Measurements from ENCODE around the gene MMP17.
"Not testable (repeated sequence)": the region's sequence is repeated elsewhere in the genome, so short reads cannot be mapped to it uniquely, and the experiment has no call there.

The MMP17 gene

DNA sequence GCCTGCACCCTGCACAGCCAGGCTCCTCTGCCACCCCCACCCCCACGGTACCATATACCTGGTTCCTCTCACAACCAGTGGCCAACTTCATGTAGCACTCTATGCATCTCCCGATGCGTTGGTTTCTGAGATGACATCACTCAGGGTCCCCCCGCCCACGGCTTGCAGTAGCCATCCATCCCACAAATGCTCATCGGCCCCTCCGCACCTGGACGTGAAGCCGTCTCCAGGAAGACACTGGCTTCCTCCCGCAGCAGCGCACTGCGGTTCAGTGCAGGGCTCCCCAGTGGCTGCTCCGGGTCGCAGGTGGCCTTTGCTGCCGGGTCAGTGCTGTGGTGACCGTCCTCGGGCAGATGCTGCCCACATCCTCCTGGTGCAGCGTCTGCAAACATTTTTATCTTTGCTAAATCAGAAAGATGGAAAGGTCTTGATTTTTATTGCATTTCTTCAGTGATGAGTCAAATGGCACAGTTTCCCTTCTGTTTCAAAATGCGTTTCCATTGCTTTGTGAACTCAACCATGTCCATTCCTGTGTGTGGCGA lies 27.5 kb upstream of the MMP17 start:
- DNase-seq = no peak

DNA sequence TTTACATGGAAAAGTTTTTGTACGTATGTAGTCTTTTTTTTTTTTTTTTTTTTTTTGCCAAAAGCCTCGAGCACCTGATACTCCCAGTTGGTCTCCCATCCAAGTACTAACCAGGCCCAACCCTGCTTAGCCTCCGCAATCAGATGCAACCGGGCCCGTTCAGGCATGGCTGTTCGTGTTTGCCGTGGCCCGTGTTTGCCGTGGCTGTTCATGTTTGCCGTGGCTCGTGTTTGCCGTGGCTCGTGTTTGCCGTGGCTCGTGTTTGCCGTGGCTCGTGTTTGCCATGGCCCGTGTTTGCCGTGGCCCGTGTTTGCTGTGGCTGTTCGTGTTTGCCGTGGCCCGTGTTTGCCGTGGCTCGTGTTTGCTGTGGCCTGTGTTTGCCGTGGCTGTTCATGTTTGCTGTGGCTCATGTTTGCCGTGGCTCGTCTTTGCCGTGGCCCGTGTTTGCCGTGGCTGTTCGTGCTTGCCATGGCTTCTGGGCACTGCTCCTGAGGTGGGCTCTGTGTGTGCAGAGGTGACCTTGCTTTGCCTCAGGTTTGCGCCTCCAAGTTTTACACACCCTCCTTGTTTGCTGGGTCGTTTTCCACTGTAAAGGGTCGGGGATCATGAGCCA lies 26.8 kb upstream of the MMP17 start:
- DNase-seq = no peak

DNA sequence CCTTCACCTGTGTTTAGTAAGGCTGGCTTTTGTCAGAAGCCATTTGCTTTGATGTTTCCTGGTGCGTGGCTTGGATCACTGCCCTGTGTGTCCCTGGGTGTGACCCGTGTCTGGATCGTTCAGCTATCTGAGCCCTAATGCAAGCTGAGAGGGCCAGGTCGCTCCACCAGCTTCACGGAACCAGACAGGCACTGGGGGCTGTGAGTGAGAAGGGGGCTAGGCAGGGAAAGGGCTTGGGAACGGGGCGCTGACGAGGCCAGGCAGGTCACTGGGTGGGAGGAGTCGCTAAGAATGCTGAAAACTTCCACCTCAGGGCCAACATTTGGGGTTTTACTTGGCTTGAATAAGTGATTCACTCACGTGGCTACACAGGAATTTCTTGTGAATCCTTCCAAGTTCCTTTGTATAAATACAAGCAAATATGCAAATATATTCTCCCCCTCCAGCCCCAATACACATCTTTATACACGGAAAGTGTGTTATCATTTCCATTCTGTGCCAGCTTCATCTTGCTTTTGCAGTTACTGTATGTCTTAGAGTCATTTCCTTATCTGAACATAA lies 24.2 kb upstream of the MMP17 start:
- no peak for DNase-seq

DNA sequence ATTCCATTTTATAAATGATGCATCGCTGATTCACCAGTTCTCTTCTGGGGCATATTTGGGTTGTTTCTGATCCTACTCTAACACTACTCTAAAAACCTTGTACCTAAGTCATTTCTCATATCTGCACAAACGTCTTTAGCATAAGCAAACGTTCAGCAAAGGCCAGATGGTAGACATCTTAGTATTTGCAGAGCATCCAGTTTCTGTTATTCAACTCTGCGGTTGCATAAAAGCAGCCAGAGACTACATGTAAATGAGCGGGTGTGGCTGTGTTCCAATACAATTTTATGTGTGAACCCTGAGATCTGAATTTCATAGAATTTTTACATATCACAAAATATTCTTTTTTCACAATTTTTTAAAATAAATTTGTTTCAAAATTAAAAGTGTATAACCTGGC lies 22.8 kb upstream of the MMP17 start:
- DNase-seq = no peak

DNA sequence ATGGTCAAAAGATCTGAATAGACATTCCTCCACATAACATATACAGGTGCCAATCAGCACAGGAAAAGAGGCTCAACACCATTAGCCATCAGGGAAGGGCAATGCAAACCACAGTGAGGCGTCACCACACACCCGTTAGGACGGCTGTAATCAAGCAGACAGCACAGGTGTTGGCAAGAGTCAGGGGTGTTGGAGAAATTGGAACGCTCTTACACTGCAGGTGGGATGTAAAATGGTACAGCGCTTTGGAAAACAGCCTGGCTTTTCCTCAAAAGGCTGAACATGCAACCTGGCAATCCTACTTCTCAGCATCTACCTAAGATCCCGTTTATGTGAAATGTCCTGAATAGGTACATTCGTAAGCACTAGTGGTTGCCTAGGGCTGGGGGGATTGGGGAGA lies 21.5 kb upstream of the MMP17 start:
- DNase-seq = no peak

DNA sequence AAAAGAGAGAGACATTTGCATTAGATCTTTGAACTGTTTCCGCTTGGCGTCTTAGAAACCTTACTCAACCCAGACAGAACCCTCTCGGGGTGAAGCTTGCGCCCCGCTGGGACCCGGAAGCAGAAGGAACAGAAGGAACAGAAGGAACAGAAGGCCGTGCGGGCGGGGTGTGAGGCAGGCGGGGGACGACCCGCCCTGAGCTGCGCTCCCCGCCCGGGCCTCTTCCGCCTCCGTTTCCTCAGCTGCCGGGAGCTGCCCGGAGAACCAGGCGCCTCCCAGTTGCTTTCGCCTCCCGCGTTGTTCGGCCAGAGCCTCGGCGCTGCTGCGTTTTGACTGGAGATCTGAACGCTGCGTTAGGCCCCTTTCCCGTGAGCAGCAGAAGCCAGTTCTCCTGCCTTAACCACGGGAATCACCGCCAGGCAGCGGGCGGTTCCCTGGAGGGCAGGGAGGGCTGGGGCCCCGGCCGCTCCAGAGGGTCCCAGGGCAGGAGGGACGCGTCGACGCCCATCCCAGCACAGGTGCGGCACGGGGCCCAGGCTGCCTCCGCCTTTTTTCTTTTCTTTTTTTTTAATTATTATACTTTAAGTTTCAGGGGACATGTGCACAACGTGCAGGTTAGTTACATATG lies 19.3 kb upstream of the MMP17 start:
- DNase-seq = peak; percentile 55

DNA sequence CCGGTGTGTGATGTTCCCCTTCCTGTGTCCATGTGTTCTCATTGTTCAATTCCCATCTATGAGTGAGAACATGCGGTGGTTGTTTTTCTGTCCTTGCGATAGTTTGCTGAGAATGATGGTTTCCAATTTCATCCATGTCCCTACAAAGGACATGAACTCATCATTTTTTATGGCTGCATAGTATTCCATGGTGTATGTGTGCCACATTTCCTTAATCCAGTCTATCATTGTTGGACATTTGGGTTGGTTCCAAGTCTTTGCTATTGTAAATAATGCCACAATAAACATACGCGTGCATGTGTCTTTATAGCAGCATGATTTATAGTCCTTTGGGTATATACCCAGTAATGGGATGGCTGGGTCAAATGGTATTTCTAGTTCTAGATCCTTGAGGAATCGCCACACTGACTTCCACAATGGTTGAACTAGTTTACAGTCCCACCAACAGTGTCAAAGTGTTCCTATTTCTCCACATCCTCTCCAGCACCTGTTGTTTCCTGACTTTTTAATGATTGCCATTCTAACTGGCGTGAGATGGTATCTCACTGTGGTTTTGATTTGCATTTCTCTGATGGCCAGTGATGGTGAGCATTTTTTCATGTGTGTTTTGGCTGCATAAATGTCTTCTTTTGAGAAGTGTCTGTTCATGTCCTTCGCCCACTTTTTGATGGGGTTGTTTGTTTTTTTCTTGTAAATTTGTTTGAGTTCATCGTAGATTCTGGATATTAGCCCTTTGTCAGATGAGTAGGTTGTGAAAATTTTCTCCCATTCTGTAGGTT lies 18.5 kb upstream of the MMP17 start:
- not testable (repeated sequence) for DNase-seq

DNA sequence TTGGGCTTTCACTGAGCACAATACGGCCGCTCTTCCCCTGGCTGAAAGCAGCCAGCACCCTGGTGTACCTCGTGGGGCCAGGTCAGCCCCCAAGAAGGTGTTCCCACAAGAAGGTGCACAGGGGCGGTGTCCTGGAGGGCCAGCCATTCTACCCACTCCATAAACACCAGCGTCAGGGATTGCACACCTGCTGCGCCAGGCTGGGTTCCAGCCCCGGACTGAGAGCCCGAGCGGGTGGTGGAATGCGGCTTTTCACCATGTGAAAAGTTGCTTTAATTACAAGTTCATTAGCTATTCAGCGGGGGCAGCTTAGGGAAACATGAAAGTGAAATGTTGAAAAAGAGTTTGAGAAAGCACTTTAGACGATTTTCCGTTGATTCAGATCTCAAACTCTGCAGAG lies 17.5 kb upstream of the MMP17 start:
- DNase-seq = no peak

DNA sequence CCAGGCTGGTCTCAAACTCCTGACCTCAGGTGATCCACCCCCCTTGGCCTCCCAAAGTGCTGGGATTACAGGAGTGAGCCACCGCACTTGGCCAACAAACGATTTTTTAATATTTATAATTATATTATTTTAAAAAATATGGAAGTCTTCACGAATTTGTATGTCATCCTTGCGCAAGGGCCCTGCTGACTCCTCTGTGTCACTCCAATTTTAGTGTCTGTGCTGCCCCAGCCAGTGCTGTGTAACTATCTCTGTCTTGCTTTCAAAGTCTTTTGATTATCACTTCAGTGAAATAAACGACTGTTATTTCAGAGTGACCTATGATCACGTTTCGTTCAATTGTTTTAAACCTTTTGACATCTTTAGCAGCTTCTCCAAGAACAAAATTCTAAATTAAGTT lies 13.1 kb upstream of the MMP17 start:
- DNase-seq = no peak

DNA sequence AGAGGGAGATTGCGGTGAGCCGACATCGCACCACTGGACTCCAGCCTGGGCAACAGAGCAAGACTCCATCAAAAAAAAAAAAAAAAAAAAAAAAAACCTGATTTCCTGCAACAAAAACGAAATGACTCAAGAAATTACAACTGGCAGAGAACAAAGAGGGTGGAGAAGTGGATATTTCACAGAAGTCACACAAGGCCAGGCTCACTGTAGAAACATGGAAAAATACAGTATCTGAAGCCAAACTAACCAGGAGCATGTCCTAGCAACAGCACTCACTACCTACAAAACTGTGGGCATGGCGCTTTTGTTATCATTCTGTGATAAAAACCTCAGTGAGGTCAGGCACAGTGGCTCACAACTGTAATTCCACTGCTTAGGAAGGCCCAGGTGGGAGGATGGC lies 11.7 kb upstream of the MMP17 start:
- DNase-seq = no peak

DNA sequence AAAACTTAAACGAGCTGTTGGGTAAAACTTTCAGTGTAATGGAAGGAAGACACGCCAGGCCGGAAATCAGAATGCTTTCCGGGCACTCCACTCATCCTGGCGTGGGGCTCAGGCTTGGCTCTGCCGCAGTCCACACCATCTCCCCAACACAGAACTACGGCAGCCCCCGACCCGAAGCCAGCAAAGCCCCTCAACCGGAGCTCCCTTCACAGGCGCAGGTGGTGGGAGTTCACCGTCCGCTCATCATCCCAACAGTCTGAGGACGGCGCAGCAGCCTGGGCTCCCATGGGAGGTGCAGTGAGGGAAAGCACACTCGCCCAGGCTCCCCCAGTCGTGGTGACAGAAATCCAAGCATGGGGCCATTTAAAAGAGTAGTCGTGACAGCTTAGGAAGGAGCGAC lies 11.0 kb upstream of the MMP17 start:
- DNase-seq = no peak

DNA sequence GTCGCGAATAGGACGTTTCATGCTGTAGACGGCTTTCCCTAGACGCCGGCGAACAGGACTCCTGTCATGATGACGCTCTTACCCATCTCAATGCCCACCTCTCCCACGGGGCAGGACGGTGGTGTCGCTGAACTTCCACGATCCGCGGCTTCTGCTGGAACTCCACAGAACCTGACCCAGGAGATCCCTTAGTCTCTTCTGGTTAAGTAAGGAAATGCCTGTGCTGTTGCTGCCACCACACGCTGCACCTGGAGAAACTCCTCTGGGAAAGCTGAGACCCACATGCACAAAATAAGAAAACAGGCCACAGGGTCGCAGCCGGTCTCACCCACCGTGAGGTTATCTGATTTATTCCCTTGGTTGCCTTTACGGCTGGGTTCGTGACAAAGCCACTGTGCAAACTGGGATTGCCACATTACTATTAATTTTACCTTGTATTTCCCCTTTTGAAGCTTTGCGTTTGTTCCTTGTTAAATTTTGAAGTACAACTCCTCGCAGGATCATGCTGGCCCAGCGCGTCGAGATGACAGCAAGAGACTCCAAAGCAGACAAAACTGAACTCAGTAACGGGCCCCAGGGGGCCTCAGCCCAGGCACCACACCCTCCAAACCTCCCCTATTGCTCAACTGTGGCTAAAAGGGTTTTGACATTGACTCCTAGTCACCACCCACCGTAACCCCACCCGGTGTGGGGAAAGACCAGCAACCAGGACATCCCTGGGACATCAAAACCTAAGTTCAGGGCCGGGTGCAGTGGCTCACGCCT lies 9.2 kb upstream of the MMP17 start:
- DNase-seq = no peak

DNA sequence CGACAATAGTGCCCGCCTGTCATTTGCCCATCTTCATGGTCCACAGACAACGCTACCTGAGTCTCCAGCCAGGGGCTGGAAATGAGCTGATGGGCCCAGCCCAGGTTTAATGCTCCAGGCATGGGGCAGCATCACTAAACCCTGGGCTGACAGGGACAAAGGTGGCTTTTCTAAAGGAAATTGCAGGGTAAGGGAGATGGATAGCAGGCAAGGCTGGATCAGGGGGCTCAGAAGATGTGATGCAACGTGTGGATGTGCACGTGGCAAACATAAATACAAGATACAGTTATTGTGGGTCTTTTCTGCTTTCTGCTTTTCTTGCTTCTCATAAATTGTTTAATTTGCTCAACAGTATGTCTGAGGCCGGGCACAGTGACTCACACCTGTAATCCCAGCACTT lies 3.7 kb upstream of the MMP17 start:
- no peak for DNase-seq

DNA sequence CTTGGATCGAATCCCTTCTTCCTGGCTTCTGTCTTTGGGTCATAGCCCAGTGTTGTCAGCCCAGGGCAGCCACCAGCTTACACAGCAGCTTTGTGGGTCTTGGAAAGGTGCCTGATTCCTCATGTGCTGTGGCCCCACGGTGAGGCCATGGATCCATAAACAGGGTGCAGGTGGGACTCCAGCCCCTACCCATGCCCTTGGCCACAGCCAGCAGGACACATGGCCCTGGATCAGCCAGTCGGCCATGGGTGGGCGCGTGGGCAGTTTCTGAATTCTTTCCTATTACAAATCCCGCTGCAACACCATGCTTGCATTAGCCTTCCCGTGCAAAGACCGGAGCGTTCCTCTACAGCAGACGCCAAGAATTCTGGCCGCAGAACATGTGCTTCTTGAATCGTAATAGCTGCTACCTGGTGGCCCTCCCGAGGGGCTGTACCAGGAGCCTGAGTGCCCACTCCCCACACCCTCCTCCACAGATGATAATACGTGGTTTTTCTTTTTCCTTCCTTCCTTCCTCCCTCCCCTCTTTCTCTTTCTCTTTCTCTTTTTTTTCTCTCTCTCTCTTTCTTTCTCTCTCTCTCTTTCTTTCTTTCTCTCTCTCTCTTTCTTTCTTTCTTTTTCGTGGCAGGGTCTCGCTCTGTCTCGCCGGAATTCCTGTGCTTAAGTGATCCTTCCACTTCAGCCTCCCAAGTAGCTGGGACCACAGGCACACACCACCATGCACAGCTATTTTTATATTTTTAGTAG lies 2.9 kb upstream of the MMP17 start:
- no peak for DNase-seq

DNA sequence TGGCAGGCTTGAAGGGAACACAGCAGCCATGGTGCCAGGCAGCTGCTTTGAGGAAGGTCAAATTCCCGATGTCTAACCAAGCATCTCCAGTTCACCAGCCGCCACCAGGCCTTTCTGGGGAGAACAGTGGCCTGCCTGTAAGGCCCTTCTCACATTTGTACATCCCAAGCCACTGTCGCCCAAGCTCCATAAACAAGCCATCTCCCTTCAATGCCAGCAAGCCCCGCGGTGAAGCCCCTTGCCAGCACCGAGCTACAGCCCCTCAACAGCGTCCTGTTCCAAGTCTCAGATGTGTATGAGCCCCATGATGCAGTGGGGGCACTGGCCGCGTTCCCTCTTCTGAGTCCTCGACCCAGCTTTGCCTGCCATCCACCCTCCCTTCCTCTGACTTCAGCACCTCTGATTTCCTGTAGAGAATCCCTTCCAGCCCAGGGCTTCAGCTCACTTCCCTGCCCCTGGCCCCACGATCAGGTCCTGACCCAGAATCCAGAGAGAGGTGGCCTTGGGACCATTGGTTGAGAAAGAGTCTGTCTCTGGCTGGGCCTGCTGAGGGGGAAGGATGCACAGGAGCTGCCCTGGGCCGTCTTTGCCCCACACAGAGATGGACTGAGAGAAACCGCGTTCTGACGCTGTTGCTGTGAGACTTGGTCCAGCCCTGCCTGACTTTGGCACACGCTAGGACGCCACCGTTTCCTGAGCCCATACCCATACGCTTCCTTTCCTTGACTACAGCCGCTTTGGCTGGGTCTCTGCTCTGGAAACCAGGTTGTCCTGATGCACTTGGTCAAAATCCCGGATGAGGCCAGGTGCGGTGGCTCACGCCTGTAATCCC lies 1.9 kb upstream of the MMP17 start:
- no peak for DNase-seq

DNA sequence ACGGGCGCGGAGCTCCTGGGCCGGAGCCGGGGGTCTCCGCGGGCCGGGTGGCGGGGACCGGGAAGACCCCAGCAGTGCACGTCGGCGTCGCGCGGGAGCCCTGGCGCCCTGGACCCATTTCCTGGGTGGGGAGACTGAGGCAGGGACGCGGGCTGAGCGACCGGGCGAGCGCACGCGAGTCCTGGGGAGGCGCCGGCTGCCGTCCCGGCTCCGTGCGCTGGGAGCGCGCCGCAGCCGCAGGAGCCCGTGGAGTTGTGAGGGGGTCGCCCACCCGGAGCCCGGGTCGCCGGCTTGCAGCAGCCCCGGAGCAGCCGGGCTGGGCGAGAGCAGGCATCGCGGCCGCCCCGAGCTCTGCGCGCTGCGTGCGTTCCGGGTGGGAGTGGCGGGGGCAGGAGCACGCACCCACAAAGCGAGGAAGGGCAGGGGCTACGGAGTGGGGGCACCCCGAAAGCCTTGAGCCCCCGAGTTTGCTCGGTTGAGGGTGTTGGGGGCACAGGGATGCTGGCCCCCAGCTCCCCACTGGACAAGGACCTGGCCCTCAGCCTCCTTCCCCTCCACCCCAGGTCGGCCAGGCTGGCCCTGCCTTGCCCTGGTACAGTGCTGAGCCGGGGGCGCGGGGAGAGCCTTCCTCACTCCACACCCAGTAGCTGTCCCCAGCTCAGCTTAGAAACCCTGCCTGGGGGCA lies 620 bp downstream of the MMP17 start:
- DNase-seq = no peak

DNA sequence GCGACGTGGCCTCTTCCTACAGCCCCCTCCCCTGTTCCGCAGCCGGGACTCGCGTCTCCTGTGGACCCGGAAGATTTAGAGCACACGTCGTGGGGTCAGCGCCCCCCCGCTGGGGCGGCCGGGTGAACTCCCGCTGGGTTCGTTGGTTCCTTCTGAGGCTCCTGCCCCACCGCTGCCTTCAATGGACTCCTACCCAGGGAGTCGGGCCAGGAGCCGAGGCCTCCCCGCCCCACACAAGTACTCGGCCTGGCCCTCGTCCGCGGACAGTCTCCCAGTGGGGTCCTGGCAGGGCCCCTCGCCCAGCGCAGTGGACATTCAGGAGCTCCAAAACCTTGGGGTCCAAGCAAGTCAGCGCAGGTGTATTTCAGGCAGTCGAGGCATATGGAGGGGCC lies 1.2 kb downstream of the MMP17 start:
- DNase-seq = no peak

DNA sequence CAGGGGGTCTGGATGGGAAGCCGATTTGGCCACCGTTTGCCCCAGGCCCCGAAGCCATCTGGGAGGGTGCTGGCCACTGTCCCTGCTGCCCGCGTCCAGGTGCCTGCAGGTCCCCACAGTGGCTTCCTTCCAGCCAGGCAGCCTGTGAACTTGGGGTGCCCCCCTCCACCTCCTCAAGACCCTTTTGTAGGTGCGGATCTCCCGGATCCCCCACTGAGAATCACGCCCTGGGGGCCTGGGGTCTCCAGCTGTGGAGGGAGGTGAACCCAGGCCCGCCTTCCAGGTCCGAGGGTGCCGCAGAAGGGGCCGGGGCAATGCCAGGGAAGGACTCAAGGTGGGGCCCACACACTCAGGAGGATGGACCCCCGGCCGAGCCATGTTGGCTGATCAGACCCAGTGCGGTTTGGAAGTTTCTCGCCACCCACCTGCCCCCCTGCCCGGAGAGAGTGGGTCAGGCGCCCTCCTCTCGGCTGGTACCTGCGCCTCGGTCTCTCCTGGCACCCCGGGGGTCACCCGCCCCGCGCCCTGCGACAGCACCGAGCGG lies 1.7 kb downstream of the MMP17 start:
- no peak for DNase-seq

DNA sequence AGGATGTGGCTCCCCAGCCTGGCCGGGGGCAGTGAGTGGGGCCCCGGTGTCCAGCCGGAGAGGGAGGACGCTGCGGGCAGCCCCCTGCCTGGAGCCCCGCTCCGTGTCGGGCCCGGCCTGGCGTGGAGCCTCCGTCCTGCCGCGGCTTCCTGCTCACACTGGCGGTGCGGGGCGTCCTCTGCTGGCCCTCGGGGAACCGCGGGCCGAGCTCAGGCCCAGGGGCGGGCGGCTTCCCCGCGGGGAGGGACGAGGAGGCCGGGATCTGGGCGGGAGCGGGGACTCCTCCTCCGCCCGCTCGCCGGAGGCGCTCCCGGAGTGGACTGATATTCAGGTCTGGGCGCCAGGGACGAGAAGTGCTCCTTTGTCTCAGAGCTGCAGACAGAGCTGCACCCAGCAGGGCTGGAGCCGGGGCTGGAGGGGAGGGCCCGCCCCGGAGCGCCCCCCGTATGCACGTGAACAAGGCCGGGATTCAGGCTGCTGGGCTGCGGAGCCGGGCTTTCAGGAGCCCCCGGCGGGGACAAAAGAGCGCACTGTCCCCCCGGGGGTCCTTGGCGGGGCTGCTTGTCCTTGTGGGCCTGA lies 2.2 kb downstream of the MMP17 start:
- peak; percentile 53 for DNase-seq

All from activated CD4-positive, CD25-positive, alpha-beta regulatory T cell treated with anti-CD3 and anti-CD28 coated beads, Interleukin-2, amount 50 U/mL, for 72 hours (primary cell).